ENCODE data around the gene SPATA31C1. TPM values are rescaled to one million over a fixed set of nuclear protein-coding genes. Genes with fewer than 3 reads are reported as not detected.

Gene SPATA31C1
- total and polyA plus RNA-seq, 2 donors (not counting 1 experiment from before 2014, with no cell fraction given): not detected

DNA sequence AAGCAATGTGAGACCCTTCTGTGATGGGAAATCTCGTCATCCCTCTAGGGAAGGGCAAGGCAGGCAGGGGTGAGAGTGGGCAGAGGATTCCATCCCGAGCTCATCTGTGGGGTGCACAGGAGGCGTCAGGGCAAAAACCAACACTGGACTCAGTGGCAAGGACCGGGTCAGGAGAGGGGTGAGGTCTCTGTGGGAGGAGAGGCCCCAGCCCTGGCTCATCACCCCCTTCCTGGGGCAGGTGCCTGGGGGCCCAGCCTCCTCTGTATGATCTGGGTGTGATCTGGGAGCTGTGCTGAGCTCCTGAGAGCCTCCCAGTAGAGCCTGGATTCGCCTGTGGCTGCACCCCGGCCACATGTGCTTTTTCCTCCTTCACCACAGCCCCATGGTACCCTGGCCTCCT is 34.5 kb upstream of the SPATA31C1 start:
- no peaks in the 10 kb centered on the region for H3K27me3 Mint-ChIP-seq
- no peak overlapping the region for H3K27ac Mint-ChIP-seq
- ATAC-seq (ENCODE audit: low read depth) (no peak), DNase-seq (no peak)
- H3K36me3 ChIP-seq (replicated peaks in 1 of 2; ENCODE audit: control extremely low read depth in 1 of 2, control insufficient read depth in 1 of 2, extremely low read depth in 1 of 2, insufficient read depth in 2 of 2, low read length in 1 of 2): no peaks in the 10 kb centered on the region
- ChIA-PET POLR2A (no interaction called here), CTCF (no interaction called here)
- H3K9me3 Mint-ChIP-seq (ENCODE audit: insufficient read depth): no peaks in the 10 kb centered on the region
- H2AFZ ChIP-seq (ENCODE audit: insufficient read depth, low read depth, low read length, poor library complexity, severe bottlenecking): no peak overlapping the region
- no peak overlapping the region for H3K9ac ChIP-seq (ENCODE audit: low read length)
- H3K4me2 ChIP-seq (replicated peaks; ENCODE audit: low read depth, low read length, poor library complexity, severe bottlenecking): no peak overlapping the region
- no peaks in the 10 kb centered on the region for H3K4me1 Mint-ChIP-seq
- no peak overlapping the region for H3K4me3 ChIP-seq (ENCODE audit: control extremely low read depth in 1 of 5, extremely low read depth in 1 of 5, insufficient read depth in 1 of 5, low read depth in 2 of 5, low read length in 4 of 5)
- no peaks in the 10 kb centered on the region for H3K9me3 ChIP-seq (ENCODE audit: control extremely low read depth in 1 of 3, control insufficient read depth in 2 of 3, insufficient read depth in 1 of 3, low read length in 2 of 3)
- H4K20me1 ChIP-seq (ENCODE audit: control insufficient read depth, insufficient read depth, low read length, poor library complexity, severe bottlenecking): no peaks in the 10 kb centered on the region
- H3K79me2 ChIP-seq (ENCODE audit: control insufficient read depth, insufficient read depth, low read length): no peaks in the 10 kb centered on the region
- H3K4me3 Mint-ChIP-seq: no peak overlapping the region
- WGBS (ENCODE audit: insufficient coverage): 75% methylated on average over 3 of the region's 6 CpGs
- H3K27ac ChIP-seq (ENCODE audit: low read length in 2 of 2): no peak overlapping the region
- TF ChIP-seq, protein P1, sequence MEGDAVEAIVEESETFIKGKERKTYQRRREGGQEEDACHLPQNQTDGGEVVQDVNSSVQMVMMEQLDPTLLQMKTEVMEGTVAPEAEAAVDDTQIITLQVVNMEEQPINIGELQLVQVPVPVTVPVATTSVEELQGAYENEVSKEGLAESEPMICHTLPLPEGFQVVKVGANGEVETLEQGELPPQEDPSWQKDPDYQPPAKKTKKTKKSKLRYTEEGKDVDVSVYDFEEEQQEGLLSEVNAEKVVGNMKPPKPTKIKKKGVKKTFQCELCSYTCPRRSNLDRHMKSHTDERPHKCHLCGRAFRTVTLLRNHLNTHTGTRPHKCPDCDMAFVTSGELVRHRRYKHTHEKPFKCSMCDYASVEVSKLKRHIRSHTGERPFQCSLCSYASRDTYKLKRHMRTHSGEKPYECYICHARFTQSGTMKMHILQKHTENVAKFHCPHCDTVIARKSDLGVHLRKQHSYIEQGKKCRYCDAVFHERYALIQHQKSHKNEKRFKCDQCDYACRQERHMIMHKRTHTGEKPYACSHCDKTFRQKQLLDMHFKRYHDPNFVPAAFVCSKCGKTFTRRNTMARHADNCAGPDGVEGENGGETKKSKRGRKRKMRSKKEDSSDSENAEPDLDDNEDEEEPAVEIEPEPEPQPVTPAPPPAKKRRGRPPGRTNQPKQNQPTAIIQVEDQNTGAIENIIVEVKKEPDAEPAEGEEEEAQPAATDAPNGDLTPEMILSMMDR (IDR thresholded peaks at IDR 0.05): no peak
- TF ChIP-seq EZH2 (IDR thresholded peaks at IDR 0.05; ENCODE audit: borderline replicate concordance, insufficient read depth, low read depth, low read length, poor library complexity, severe bottlenecking): no peak
- H3K4me1 ChIP-seq (ENCODE audit: control insufficient read depth in 2 of 2, insufficient read depth in 2 of 2, low read length in 2 of 2): no peaks in the 10 kb centered on the region
- no peaks in the 10 kb centered on the region for H3K27me3 ChIP-seq (replicated peaks in 1 of 4; ENCODE audit: control extremely low read depth in 1 of 4, control insufficient read depth in 3 of 4, insufficient read depth in 4 of 4, low read length in 3 of 4)
- intact Hi-C loops (cut with micrococcal nuclease): no loop called here

DNA sequence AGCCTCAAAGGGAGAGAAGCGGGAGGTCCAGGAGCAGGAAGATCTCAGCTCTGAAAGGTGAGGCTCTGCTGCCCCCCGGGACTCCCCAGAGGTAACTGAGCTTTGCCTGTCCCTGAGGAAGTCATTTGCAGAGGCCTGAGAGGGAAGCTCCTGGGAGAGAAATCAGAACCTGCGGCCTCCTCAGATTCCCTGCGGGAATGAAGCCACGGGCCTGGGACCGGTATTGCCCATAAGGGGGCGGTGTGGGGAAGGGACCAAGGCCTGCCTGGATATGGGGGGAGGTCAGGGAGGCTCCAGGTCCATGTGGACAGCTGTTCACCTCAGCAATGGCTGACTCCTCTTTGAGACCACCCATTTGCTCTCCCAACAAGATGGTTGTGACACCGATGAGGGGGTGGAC is 33.8 kb upstream of the SPATA31C1 start:
- TF ChIP-seq, protein P1 (IDR thresholded peaks at IDR 0.05): no peak
- no peak for TF ChIP-seq EZH2 (IDR thresholded peaks at IDR 0.05; ENCODE audit: borderline replicate concordance, insufficient read depth, low read depth, low read length, poor library complexity, severe bottlenecking)
- ChIA-PET CTCF (no interaction called here), POLR2A (no interaction called here)
- Histone ChIP-seq H3K79me2 (ENCODE audit: control insufficient read depth, insufficient read depth, low read length) (no peaks in the 10 kb centered on the region), H3K4me3 (ENCODE audit: control extremely low read depth in 1 of 5, extremely low read depth in 1 of 5, insufficient read depth in 1 of 5, low read depth in 2 of 5, low read length in 4 of 5) (no peak overlapping the region), H2AFZ (ENCODE audit: insufficient read depth, low read depth, low read length, poor library complexity, severe bottlenecking) (no peak overlapping the region), H3K36me3 (replicated peaks in 1 of 2; ENCODE audit: control extremely low read depth in 1 of 2, control insufficient read depth in 1 of 2, extremely low read depth in 1 of 2, insufficient read depth in 2 of 2, low read length in 1 of 2) (no peaks in the 10 kb centered on the region), H4K20me1 (ENCODE audit: control insufficient read depth, insufficient read depth, low read length, poor library complexity, severe bottlenecking) (no peaks in the 10 kb centered on the region), H3K4me2 (replicated peaks; ENCODE audit: low read depth, low read length, poor library complexity, severe bottlenecking) (no peak overlapping the region), H3K27ac (ENCODE audit: low read length in 2 of 2) (no peak overlapping the region), H3K27me3 (replicated peaks in 1 of 4; ENCODE audit: control extremely low read depth in 1 of 4, control insufficient read depth in 3 of 4, insufficient read depth in 4 of 4, low read length in 3 of 4) (no peaks in the 10 kb centered on the region), H3K9me3 (ENCODE audit: control extremely low read depth in 1 of 3, control insufficient read depth in 2 of 3, insufficient read depth in 1 of 3, low read length in 2 of 3) (no peaks in the 10 kb centered on the region), H3K9ac (ENCODE audit: low read length) (no peak overlapping the region), H3K4me1 (ENCODE audit: control insufficient read depth in 2 of 2, insufficient read depth in 2 of 2, low read length in 2 of 2) (no peaks in the 10 kb centered on the region)
- intact Hi-C loops (cut with micrococcal nuclease): no loop called here
- Mint-ChIP-seq H3K27ac (no peak overlapping the region), H3K27me3 (no peaks in the 10 kb centered on the region), H3K4me3 (no peak overlapping the region), H3K9me3 (ENCODE audit: insufficient read depth) (no peaks in the 10 kb centered on the region), H3K4me1 (no peaks in the 10 kb centered on the region)
- ATAC-seq (ENCODE audit: low read depth) (no peak), DNase-seq (no peak)
- WGBS (ENCODE audit: insufficient coverage): 80% methylated on average over 8 of the region's 8 CpGs
